Activated T-helper 1 cell treated with anti-CD3 and anti-CD28 coated beads, Interleukin-12 subunit alpha, Interleukin-12 subunit beta, Interleukin-2, Interleukin-4 antibody, amounts not matched to agents 30 ng/mL and 10 ng/mL and 1 ng/mL, durations not matched to agents 14 hours and 24 hours and 36 hours (primary cell): ENCODE measurements around the gene NKAPL. TPM values are rescaled to one million over a fixed set of nuclear protein-coding genes. Genes with fewer than 3 reads are reported as not detected.

Experiments used
- DNase-seq: peaks from one replicate; pipeline ENCODE4 v3.0.0; 2021; ENCODE audit warnings: low spot score
- H3K27ac Mint-ChIP-seq: one replicate; pipeline ENCODE4 v1.8.0; 2021; ENCODE audit warnings: mild to moderate bottlenecking, mixed read lengths
- H3K27me3 Mint-ChIP-seq: one replicate; pipeline ENCODE4 v1.8.0; 2022; ENCODE audit warnings: mild to moderate bottlenecking, moderate library complexity, mixed read lengths; ENCODE audit not compliant: insufficient read depth
- H3K36me3 Mint-ChIP-seq: one replicate; pipeline ENCODE4 v1.8.0; 2021; ENCODE audit warnings: low read depth, mixed read lengths
- H3K4me1 Mint-ChIP-seq: one replicate; pipeline ENCODE4 v1.8.0; 2021; ENCODE audit warnings: low read depth, mixed read lengths
- H3K4me3 Mint-ChIP-seq: one replicate; pipeline ENCODE4 v1.8.0; 2021; ENCODE audit warnings: mild to moderate bottlenecking, moderate library complexity, mixed read lengths
- H3K9me3 Mint-ChIP-seq: one replicate; pipeline ENCODE4 v1.8.0; 2021; ENCODE audit warnings: mixed read lengths
- intact Hi-C: fragments of 100-400 bp; cut with micrococcal nuclease; formaldehyde crosslinking; loops from one replicate; pipeline ENCODE4 v1.15.1; 2024
- total RNA-seq: library from RNA; stranded (reverse); gene quantifications from 2 replicates; pipeline ENCODE4 v1.2.3, GENCODE V29; 2022

NKAPL gene
- 0.16 TPM in 1 of 2 replicates, not detected in the other for total RNA-seq

- H3K27ac Mint-ChIP-seq: peak within 1 kb of the TSS; percentile 26
- peak within 1 kb of the TSS; percentile 29 for H3K4me3 Mint-ChIP-seq
- H3K9me3 Mint-ChIP-seq: peaks cover 10% of the 10 kb centered on the region
- H3K4me1 Mint-ChIP-seq: peaks cover 5% of the 10 kb centered on the region
- H3K27me3 Mint-ChIP-seq: peaks cover 12% of the 10 kb centered on the region
- intact Hi-C loops: no loop called here
- H3K36me3 Mint-ChIP-seq: peaks cover 7% of the 10 kb centered on the region
- DNase-seq: peak; percentile 21
Observed at GRCh38 chr6:28258877-28259777, at the start of gene NKAPL. Gene NKAPL (plus strand): TSS chr6:28259297. CDS start chr6:28259372, 75 bp downstream.

- Mint-ChIP-seq H3K4me1 (peaks cover 39% of the 10 kb centered on the region), H3K4me3 (no peak overlapping the region), H3K27ac (no peak overlapping the region), H3K9me3 (peaks cover 11% of the 10 kb centered on the region), H3K27me3 (peaks cover 91% of the 10 kb centered on the region), H3K36me3 (peaks cover 2% of the 10 kb centered on the region)
- DNase-seq: no peak
- intact Hi-C loops: loop anchor here (5.0 to 10.0 kb wide), 8 partner anchors 127 to 535 kb away; partner anchors contain the start of genes ZSCAN23 and ZSCAN31
Observed at GRCh38 chr6:28209753-28210535, 49.2 kb upstream of the NKAPL start.

- intact Hi-C loops: loop anchor here (2.0 to 10.0 kb wide), 8 partner anchors 71 to 443 kb away; partner anchors contain the start of genes ZKSCAN8, ZNF165, ZSCAN23 and ZSCAN31
- DNase-seq: no peak
- Mint-ChIP-seq H3K9me3 (no peaks in the 10 kb centered on the region), H3K27ac (peak overlapping the region; percentile 50), H3K4me1 (peaks cover 43% of the 10 kb centered on the region), H3K27me3 (peaks cover 88% of the 10 kb centered on the region), H3K36me3 (peaks cover 2% of the 10 kb centered on the region), H3K4me3 (peak overlapping the region; percentile 82)
Observed at GRCh38 chr6:28211840-28212509, 47.1 kb upstream of the NKAPL start.

GRCh38 chr6:28212510-28213212 is 46.4 kb upstream of the NKAPL start:
- no peaks in the 10 kb centered on the region for H3K9me3 Mint-ChIP-seq
- intact Hi-C loops: loop anchor here (2.0 to 10.0 kb wide), 8 partner anchors 72 to 442 kb away; partner anchors contain the start of genes ZKSCAN8, ZNF165, ZSCAN23 and ZSCAN31
- H3K27me3 Mint-ChIP-seq: peaks cover 86% of the 10 kb centered on the region
- peaks cover 36% of the 10 kb centered on the region for H3K4me1 Mint-ChIP-seq
- H3K27ac Mint-ChIP-seq: peak overlapping the region; percentile 67
- peaks cover 2% of the 10 kb centered on the region for H3K36me3 Mint-ChIP-seq
- no peak for DNase-seq
- H3K4me3 Mint-ChIP-seq: peak overlapping the region; percentile 82

- DNase-seq: no peak
- Mint-ChIP-seq H3K36me3 (peaks cover 2% of the 10 kb centered on the region), H3K27me3 (peaks cover 86% of the 10 kb centered on the region), H3K4me1 (peaks cover 31% of the 10 kb centered on the region), H3K4me3 (peak overlapping the region; percentile 82), H3K27ac (no peak overlapping the region), H3K9me3 (no peaks in the 10 kb centered on the region)
- intact Hi-C loops: loop anchor here (2.0 to 10.0 kb wide), 8 partner anchors 72 to 442 kb away; partner anchors contain the start of genes ZKSCAN8, ZNF165, ZSCAN23 and ZSCAN31
Observed at GRCh38 chr6:28213213-28213523, 45.9 kb upstream of the NKAPL start.

GRCh38 chr6:28215425-28215824 is 43.7 kb upstream of the NKAPL start:
- Mint-ChIP-seq H3K27me3 (peaks cover 81% of the 10 kb centered on the region), H3K4me1 (peaks cover 26% of the 10 kb centered on the region), H3K36me3 (peaks cover 2% of the 10 kb centered on the region), H3K9me3 (no peaks in the 10 kb centered on the region), H3K27ac (no peak overlapping the region), H3K4me3 (peak overlapping the region; percentile 49)
- intact Hi-C loops: loop anchor here (5.0 to 10.0 kb wide), 2 partner anchors 37 to 439 kb away; partner anchors contain the start of gene ZKSCAN4
- DNase-seq: no peak

GRCh38 chr6:28217890-28218289 is 41.2 kb upstream of the NKAPL start:
- Mint-ChIP-seq H3K27ac (no peak overlapping the region), H3K4me3 (peak overlapping the region; percentile 83), H3K4me1 (peaks cover 14% of the 10 kb centered on the region), H3K36me3 (no peaks in the 10 kb centered on the region), H3K27me3 (peaks cover 70% of the 10 kb centered on the region), H3K9me3 (no peaks in the 10 kb centered on the region)
- DNase-seq: no peak
- intact Hi-C loops: loop anchor here (5.0 to 10.0 kb wide), 2 partner anchors 34 to 437 kb away; partner anchors contain the start of gene ZKSCAN4

GRCh38 chr6:28218312-28219248 is 40.5 kb upstream of the NKAPL start:
- H3K36me3 Mint-ChIP-seq: no peaks in the 10 kb centered on the region
- H3K4me3 Mint-ChIP-seq: peak overlapping the region; percentile 83
- peaks cover 70% of the 10 kb centered on the region for H3K27me3 Mint-ChIP-seq
- intact Hi-C loops: loop anchor here (5.0 to 10.0 kb wide), 2 partner anchors 34 to 436 kb away; partner anchors contain the start of gene ZKSCAN4
- H3K9me3 Mint-ChIP-seq: peaks cover 5% of the 10 kb centered on the region
- DNase-seq: no peak
- peaks cover 12% of the 10 kb centered on the region for H3K4me1 Mint-ChIP-seq
- H3K27ac Mint-ChIP-seq: no peak overlapping the region

GRCh38 chr6:28220257-28221133 is 38.6 kb upstream of the NKAPL start:
- peaks cover 21% of the 10 kb centered on the region for H3K4me1 Mint-ChIP-seq
- no peak overlapping the region for H3K4me3 Mint-ChIP-seq
- no peak for DNase-seq
- no peak overlapping the region for H3K27ac Mint-ChIP-seq
- intact Hi-C loops: loop anchor here (5.0 kb wide), 1 partner anchor 47 kb away; the partner anchor contains the start of gene ZSCAN26
- H3K36me3 Mint-ChIP-seq: no peaks in the 10 kb centered on the region
- H3K27me3 Mint-ChIP-seq: peaks cover 61% of the 10 kb centered on the region
- H3K9me3 Mint-ChIP-seq: peaks cover 7% of the 10 kb centered on the region
